T-cell (primary cell): Measurements from ENCODE around the gene MUC3A. TPM values are rescaled to one million over a fixed set of nuclear protein-coding genes. Genes with fewer than 3 reads are reported as not detected.
A peak's percentile ranks its signal among the peaks of the same experiment; 100 is the strongest.

ENCODE experiments used
- ATAC-seq, 4 experiments: fragments of 200-7000 bp in 3 of 4; fragments of 150-1000 bp in 1 of 4; cut with Tn5 transposase; replicated peaks in 1 of 4; 1 replicate in 3 of 4; 2 replicates in 1 of 4; pipeline ENCODE4 v1.10.0; 2021; ENCODE audit warnings: moderate library complexity in 3 of 4, mild to moderate bottlenecking in 2 of 4, moderate number of reproducible peaks in 1 of 4
- CTCF ChIA-PET, 2 donors: fragments of 300-600 bp; sonication (Branson Sonifier 250); formaldehyde crosslinking; loops; one replicate each; lab custom pipeline; 2022; ENCODE audit warnings: antibody characterized with exemption in 2 of 2; lab: Charles Lee
- POLR2A ChIA-PET, 2 donors: fragments of 300-600 bp; sonication (Branson Sonifier 250); formaldehyde crosslinking; loops; one replicate each; lab custom pipeline; 2022; ENCODE audit warnings: antibody characterized with exemption in 2 of 2; lab: Charles Lee
- DNase-seq, 35 experiments: peaks; one replicate each; pipeline versions ENCODE4 v3.0.0 to v3.0.0-alpha.2; 2013 to 2023
- H3K27ac ChIP-seq: one replicate; pipeline ENCODE4 v1.5.1; 2013; ENCODE audit warnings: low read length
- H3K27me3 ChIP-seq, 2 experiments: replicated peaks in 1 of 2; 1 replicate in 1 of 2; 2 replicates in 1 of 2; pipeline versions ENCODE4 v1.6.1 to v1.7.0; 2013; ENCODE audit warnings: low read length in 1 of 2, mixed read lengths in 1 of 2; ENCODE audit not compliant: control insufficient read depth in 2 of 2, insufficient read depth in 2 of 2; ENCODE audit errors: extremely low read depth in 1 of 2
- H3K36me3 ChIP-seq, 2 donors: 1 replicate in 1 of 2; 2 replicates in 1 of 2; pipeline versions ENCODE4 v1.6.1 to v1.7.0; 2013; ENCODE audit warnings: low read length in 1 of 2; ENCODE audit not compliant: control insufficient read depth in 2 of 2, insufficient read depth in 1 of 2; ENCODE audit errors: extremely low read depth in 1 of 2
- H3K4me1 ChIP-seq, 2 experiments: 1 replicate in 1 of 2; 2 replicates in 1 of 2; pipeline versions ENCODE4 v1.6.1 to v1.7.0; 2013; ENCODE audit warnings: low read length in 2 of 2, mixed read lengths in 1 of 2; ENCODE audit not compliant: insufficient read depth in 2 of 2, control insufficient read depth in 1 of 2; ENCODE audit errors: extremely low read depth in 1 of 2
- H3K4me3 ChIP-seq, 2 donors: 1 replicate in 1 of 2; 2 replicates in 1 of 2; pipeline versions ENCODE4 v1.5.1 to v1.7.0; 2013; ENCODE audit warnings: mild to moderate bottlenecking in 2 of 2, low read length in 1 of 2, moderate library complexity in 1 of 2; ENCODE audit not compliant: control insufficient read depth in 1 of 2; ENCODE audit errors: extremely low read depth in 1 of 2
- H3K9me3 ChIP-seq: 2 replicates; pipeline ENCODE4 v1.7.0; 2013
- H3K27ac Mint-ChIP-seq, 2 donors: one replicate each; pipeline ENCODE4 v1.8.0; 2020 to 2021; ENCODE audit warnings: mild to moderate bottlenecking in 2 of 2, mixed read lengths in 2 of 2
- H3K27me3 Mint-ChIP-seq, 2 donors: one replicate each; pipeline ENCODE4 v1.8.0; 2021 to 2022; ENCODE audit warnings: mixed read lengths in 2 of 2
- H3K36me3 Mint-ChIP-seq: one replicate; pipeline ENCODE4 v1.8.0; 2021; ENCODE audit warnings: mixed read lengths
- H3K4me1 Mint-ChIP-seq, 3 donors: one replicate each; pipeline ENCODE4 v1.8.0; 2020 to 2022; ENCODE audit warnings: mixed read lengths in 3 of 3, mild to moderate bottlenecking in 1 of 3
- H3K4me3 Mint-ChIP-seq, 3 donors: one replicate each; pipeline ENCODE4 v1.8.0; 2020 to 2022; ENCODE audit warnings: mild to moderate bottlenecking in 3 of 3, mixed read lengths in 3 of 3, moderate library complexity in 3 of 3
- H3K9me3 Mint-ChIP-seq, 3 donors: one replicate each; pipeline ENCODE4 v1.8.0; 2020 to 2022; ENCODE audit warnings: mixed read lengths in 3 of 3
- WGBS: methylation state at CpG from one replicate; pipeline ENCODE4 v1.1.5; 2013; ENCODE audit warnings: missing lambda C conversion rate; ENCODE audit not compliant: insufficient coverage; 5-methylcytosine and 5-hydroxymethylcytosine counted together
- total RNA-seq, 35 experiments: library from RNA in 6 of 35; stranded (reverse) in 6 of 35; fragments of 120-200 nt in 1 of 35; gene quantifications; one replicate each; pipeline versions ENCODE4 v1.2.1 to v1.2.4 and lab custom pipeline; 2013 to 2026

Gene MUC3A
- total RNA-seq, 5 donors from 2014 or later (not counting 1 experiment from before 2014, with no cell fraction given): 0.10 to 0.25 (median 0.18) TPM; not detected in 2

DNA sequence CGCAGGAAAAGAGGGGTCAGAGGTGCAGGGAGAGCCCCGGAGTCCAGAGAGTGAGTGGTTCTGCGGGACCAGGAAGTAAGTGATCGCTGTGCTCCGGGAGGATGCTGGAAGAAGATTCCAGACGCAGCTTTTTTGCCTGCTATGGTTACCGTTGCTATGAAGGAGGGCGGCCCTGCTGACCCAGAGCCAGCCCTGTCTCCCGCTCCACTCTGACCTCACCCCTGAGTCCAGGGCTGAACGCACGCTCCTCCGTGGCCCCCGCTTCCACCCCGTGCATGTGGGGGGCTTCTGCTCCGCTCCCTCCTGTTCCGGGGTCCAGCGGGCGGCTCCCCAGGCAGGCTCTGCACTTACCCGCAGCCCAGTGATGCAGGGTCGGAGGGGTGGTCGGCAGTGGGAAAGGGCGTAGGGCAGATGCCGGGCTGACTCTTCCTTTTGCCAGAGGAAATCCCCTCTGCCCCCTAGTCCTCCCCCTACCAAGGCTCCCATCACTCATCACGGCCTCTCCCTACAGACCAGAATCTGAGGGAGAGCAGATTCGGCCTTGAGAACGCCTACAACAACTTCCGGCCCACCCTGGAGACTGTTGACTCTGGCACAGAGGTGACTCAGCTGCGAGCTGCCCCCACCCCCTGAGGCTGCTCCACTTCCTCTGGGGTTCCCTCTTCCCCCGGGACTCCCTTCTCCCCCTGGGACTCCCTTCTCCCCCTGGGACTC lies 67.9 kb downstream of the MUC3A start:
- H3K27ac ChIP-seq: peak overlapping the region; percentile 70
- H3K36me3 Mint-ChIP-seq: peaks cover 17% of the 10 kb centered on the region
- no peaks in the 10 kb centered on the region for H3K9me3 ChIP-seq
- H3K27me3 Mint-ChIP-seq: peaks cover 7 to 20% of the 10 kb centered on the region in 2 donors
- H3K4me3 ChIP-seq: peak overlapping the region; percentile 66 to 86
- H3K36me3 ChIP-seq: no peaks in the 10 kb centered on the region
- DNase-seq: peak; percentile 22 to 70 (median 58)
- ChIA-PET POLR2A (no interaction called here), CTCF (interaction anchor here in 1 of 2 donors (0.6 kb wide), 1 partner anchor 63 kb away, joined by 3 read pairs; no protein-coding TSS in a partner anchor)
- peak overlapping the region; percentile 82 to 90 for H3K27ac Mint-ChIP-seq
- peaks cover 0 to 45% of the 10 kb centered on the region in 2 experiments for H3K27me3 ChIP-seq
- no peaks in the 10 kb centered on the region for H3K9me3 Mint-ChIP-seq
- peaks cover 15 to 28% (median 18%) of the 10 kb centered on the region in 3 donors for H3K4me1 Mint-ChIP-seq
- WGBS: 2% methylated on average over 13 of the region's 29 CpGs
- peak; percentile 96 to 98 (median 96) for ATAC-seq
- H3K4me3 Mint-ChIP-seq: peak overlapping the region; percentile 81 to 93 (median 81)
- peaks cover 2 to 33% of the 10 kb centered on the region in 2 experiments for H3K4me1 ChIP-seq

Other genes starting within 250 kb of the MUC3A start
- 10 to 100 TPM in 3 of 5 donors, 1 to 10 TPM in 2; 8.3 to 18.1 (median 17.8) TPM for gene POP7, start 243.4 kb upstream of the MUC3A start, total RNA-seq
- gene EPO, start 229.1 kb upstream of the MUC3A start, total RNA-seq: not detected
- not detected for gene ZAN, start 215.9 kb upstream of the MUC3A start, total RNA-seq
- 10 to 100 TPM in 2 of 5 donors, 1 to 10 TPM in 3; 7.8 to 12.7 (median 9.5) TPM for gene EPHB4, start 122.0 kb upstream of the MUC3A start, total RNA-seq
- gene SLC12A9, start 96.8 kb upstream of the MUC3A start, total RNA-seq: 10 to 100 TPM; 49.9 to 72.6 (median 70.2) TPM
- 10 to 100 TPM in 2 of 5 donors, 1 to 10 TPM in 3; 5.6 to 14.6 (median 8.8) TPM for gene TRIP6, start 82.1 kb upstream of the MUC3A start, total RNA-seq
- 100 to 1,000 TPM; 224 to 308 (median 243) TPM for gene SRRT, start 74.4 kb upstream of the MUC3A start, total RNA-seq
- 1 to 10 TPM in 4 of 5 donors, under 1 TPM in 1; 0.50 to 9.0 (median 6.2) TPM for gene UFSP1, start 59.8 kb upstream of the MUC3A start, total RNA-seq
- gene ACHE, start 53.6 kb upstream of the MUC3A start, total RNA-seq: under 1 TPM; 0.13 to 0.84 (median 0.44) TPM
- under 1 TPM in 3 of 5 donors, not detected in 2; 0.09 to 0.51 (median 0.33) TPM for gene MUC12, start 20.0 kb downstream of the MUC3A start, total RNA-seq
- gene MUC17, start 70.5 kb downstream of the MUC3A start, total RNA-seq: not detected
- gene TRIM56, start 135.9 kb downstream of the MUC3A start, total RNA-seq: 10 to 100 TPM; 47.2 to 80.9 (median 77.4) TPM
- under 1 TPM in 4 of 5 donors, not detected in 1; 0.18 to 0.79 (median 0.51) TPM for gene SERPINE1, start 177.6 kb downstream of the MUC3A start, total RNA-seq
- gene AP1S1, start 204.9 kb downstream of the MUC3A start, total RNA-seq: 10 to 100 TPM in 3 of 5 donors, 1 to 10 TPM in 2; 8.1 to 16.7 (median 14.4) TPM
- gene VGF, start 216.0 kb downstream of the MUC3A start, total RNA-seq: not detected
- gene NAT16, start 230.8 kb downstream of the MUC3A start, total RNA-seq: not detected